Parietal lobe (tissue), 2 donors: ENCODE data around the gene SGSM1. TPM values are rescaled to one million over a fixed set of nuclear protein-coding genes. Genes with fewer than 3 reads are reported as not detected.

Experiments
- small RNA-seq: library from RNA; depleted of rRNA; stranded (forward); fragments of <200 nt; gene quantifications from one replicate; pipeline ENCODE3, GENCODE V24; 2014; ENCODE audit warnings: low replicate concordance
- total RNA-seq: library from RNA; depleted of rRNA; stranded (reverse); fragments of >200 nt; gene quantifications from one replicate; pipeline ENCODE4 v1.2.3, GENCODE V29; 2014

SGSM1 gene
- total RNA-seq: 18.2 TPM

GRCh38 chr22:24805790-24806662 lies at the start of gene SGSM1:
TSS of gene SGSM1 (plus strand) at chr22:24806211. CDS start at chr22:24806326, 115 bp downstream.

GRCh38 chr22:24951942-24952836 lies 146.2 kb downstream of the SGSM1 start, which contains the start of gene KIAA1671:
TSS of gene KIAA1671 (plus strand) at chr22:24952716. CDS start at chr22:25028000, 75,284 bp downstream.

Small RNA genes lying within 50 kb of the gene (small RNA-seq; reads per million reads assigned to genes)
- gene RF00275: not detected

Other genes with a start within 250 kb of the SGSM1 start
- gene LRRC75B, start 213.1 kb upstream of the SGSM1 start, total RNA-seq: 12.5 TPM
- gene GGT1, start 203.0 kb upstream of the SGSM1 start, total RNA-seq: 5.6 TPM
- not detected for gene PIWIL3, start 31.5 kb upstream of the SGSM1 start, total RNA-seq
- not detected for gene LHFPL7, start 140.5 kb downstream of the SGSM1 start, total RNA-seq
- gene KIAA1671, start 146.5 kb downstream of the SGSM1 start, total RNA-seq: 9.1 TPM